Neural progenitor cell (in vitro differentiated cells): Measurements from ENCODE around the gene CYB5R3.

Experiments
- EZH2 ChIP-seq: fragments of 200-600 bp; sonication (generic); IDR thresholded peaks from 2 replicates; pipeline ENCODE4 v1.6.1; 2017; ENCODE audit warnings: antibody characterized with exemption, mild to moderate bottlenecking, moderate library complexity
- EZH2phosphoT487 ChIP-seq: fragments of 200-600 bp; sonication (generic); IDR thresholded peaks from 2 replicates; pipeline ENCODE4 v1.6.1; 2017; ENCODE audit warnings: antibody characterized with exemption
- TF ChIP-seq, protein P1 (sequence below): fragments of 200-600 bp; sonication (generic); IDR thresholded peaks from 2 replicates; pipeline ENCODE4 v1.5.1; 2017; ENCODE audit warnings: antibody characterized with exemption, mild to moderate bottlenecking

DNA sequence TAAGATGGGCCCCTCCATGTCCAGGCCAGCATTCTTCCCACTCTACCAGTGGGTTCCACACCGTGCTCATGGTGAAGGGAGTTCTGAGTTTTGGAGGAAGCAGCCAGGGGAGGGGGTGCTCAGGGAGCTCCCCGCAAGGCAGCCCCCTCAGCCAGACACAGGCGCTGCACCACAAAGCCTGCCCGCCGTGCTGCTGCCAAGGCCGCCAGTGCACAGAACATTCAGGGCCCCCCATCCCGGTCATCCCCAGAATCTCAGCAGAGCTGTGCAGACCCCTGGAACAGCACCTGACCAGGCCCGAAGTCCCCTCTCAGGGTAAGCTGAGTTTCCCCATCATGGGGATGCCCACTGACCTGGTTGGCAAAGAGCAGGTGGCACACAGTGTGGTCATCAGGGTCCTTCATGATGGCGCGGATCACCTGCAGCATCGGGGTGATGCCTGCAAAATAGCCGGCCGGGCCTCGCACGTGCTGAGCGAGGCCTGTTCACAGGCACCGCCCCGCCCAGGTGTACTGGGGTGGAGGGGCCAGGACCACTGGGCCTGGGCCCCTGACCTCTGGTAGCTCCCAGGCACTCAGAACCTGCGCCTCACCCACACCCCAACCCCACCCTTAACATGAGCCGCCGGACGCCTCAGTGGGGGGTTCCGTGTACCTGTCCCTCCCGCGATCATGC, 22.1 kb downstream of the CYB5R3 start:
- TF ChIP-seq, protein P1, sequence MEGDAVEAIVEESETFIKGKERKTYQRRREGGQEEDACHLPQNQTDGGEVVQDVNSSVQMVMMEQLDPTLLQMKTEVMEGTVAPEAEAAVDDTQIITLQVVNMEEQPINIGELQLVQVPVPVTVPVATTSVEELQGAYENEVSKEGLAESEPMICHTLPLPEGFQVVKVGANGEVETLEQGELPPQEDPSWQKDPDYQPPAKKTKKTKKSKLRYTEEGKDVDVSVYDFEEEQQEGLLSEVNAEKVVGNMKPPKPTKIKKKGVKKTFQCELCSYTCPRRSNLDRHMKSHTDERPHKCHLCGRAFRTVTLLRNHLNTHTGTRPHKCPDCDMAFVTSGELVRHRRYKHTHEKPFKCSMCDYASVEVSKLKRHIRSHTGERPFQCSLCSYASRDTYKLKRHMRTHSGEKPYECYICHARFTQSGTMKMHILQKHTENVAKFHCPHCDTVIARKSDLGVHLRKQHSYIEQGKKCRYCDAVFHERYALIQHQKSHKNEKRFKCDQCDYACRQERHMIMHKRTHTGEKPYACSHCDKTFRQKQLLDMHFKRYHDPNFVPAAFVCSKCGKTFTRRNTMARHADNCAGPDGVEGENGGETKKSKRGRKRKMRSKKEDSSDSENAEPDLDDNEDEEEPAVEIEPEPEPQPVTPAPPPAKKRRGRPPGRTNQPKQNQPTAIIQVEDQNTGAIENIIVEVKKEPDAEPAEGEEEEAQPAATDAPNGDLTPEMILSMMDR: no peak
- TF ChIP-seq EZH2 (no peak), EZH2phosphoT487 (no peak)
